ENCODE data around the gene XK. TPM values are rescaled to one million over a fixed set of nuclear protein-coding genes. Genes with fewer than 3 reads are reported as not detected.

Gene XK
- total RNA-seq, 4 donors from 2014 or later: 1.1 to 2.3 (median 1.7) TPM

GRCh38 chrX:37776283-37776986 lies 90.8 kb downstream of the XK start:
- DNase-seq (ENCODE audit: low spot score in 2 of 2): no peak
- Histone ChIP-seq H3K27me3 (no peaks in the 10 kb centered on the region), H3K9me3 (no peaks in the 10 kb centered on the region), H3K36me3 (no peaks in the 10 kb centered on the region), H3K27ac (no peak overlapping the region), H3K4me3 (no peak overlapping the region), H3K4me1 (no peaks in the 10 kb centered on the region)
- no peak for TF ChIP-seq POLR2AphosphoS5 (IDR thresholded peaks at IDR 0.05)
- no peak for TF ChIP-seq POLR2A (IDR thresholded peaks at IDR 0.05)
- no peak for TF ChIP-seq CTCF (IDR thresholded peaks at IDR 0.05)
- TF ChIP-seq EP300 (IDR thresholded peaks at IDR 0.05): no peak

GRCh38 chrX:37776987-37777325 lies 91.4 kb downstream of the XK start:
- WGBS: 56% methylated on average over 2 of the region's 2 CpGs
- Histone ChIP-seq H3K36me3 (no peaks in the 10 kb centered on the region), H3K27ac (no peak overlapping the region), H3K4me1 (no peaks in the 10 kb centered on the region), H3K9me3 (no peaks in the 10 kb centered on the region), H3K27me3 (no peaks in the 10 kb centered on the region), H3K4me3 (no peak overlapping the region)
- no peak for TF ChIP-seq CTCF (IDR thresholded peaks at IDR 0.05)
- TF ChIP-seq POLR2AphosphoS5 (IDR thresholded peaks at IDR 0.05): no peak
- no peak for TF ChIP-seq EP300 (IDR thresholded peaks at IDR 0.05)
- TF ChIP-seq POLR2A (IDR thresholded peaks at IDR 0.05): no peak
- DNase-seq (ENCODE audit: low spot score in 2 of 2): no peak

DNA sequence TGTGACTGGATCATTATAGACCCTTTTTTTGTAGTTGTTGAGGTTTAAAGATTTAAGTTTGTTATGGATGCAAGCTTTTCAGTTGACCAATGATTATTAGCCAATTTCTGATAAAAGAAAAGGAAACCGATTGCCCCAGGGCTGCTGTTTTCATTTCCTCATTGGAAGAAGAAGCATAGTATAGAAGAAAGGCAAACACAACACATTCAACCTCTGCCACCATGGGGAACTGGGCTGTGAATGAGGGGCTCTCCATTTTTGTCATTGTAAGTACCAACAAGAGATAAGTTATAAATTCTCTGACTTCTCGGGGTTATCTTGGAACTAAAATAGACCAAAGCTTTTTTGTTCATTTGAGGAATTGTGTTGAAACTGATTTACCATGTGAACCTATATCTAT lies 94.3 kb downstream of the XK start, which contains the start of gene CYBB:
Gene CYBB, plus strand, starts transcription at position 203 of the 400 bp plus-strand sequence. Its CDS starts 19 bp downstream, at position 222.
- WGBS: 73% methylated on average over 2 of the region's 2 CpGs
- no peak within 1 kb of the TSS for H3K27ac ChIP-seq

DNA sequence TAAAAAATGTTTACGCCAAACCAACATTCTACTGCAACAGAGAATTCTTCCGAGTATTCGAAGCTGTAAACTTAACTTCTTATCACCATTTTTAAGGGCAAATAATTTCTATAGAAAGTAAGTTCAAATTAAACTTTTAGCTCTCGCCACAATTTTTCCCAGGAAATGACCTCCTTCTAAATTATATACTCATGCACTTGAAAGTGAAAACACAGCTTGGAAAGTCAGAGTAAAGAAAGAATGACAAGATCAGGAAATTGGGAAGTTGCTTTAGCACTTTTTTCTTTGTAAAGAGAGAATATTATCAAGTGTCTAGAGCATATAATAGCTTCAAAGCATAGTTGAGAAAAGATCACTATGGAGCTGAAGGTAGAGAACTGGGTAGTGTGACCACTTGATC lies 95.5 kb downstream of the XK start:
- no peak overlapping the region for H3K27ac ChIP-seq
- no peak for TF ChIP-seq POLR2AphosphoS5 (IDR thresholded peaks at IDR 0.05)
- TF ChIP-seq POLR2A (IDR thresholded peaks at IDR 0.05): no peak
- TF ChIP-seq CTCF (IDR thresholded peaks at IDR 0.05): no peak
- TF ChIP-seq EP300 (IDR thresholded peaks at IDR 0.05): no peak
- no peaks in the 10 kb centered on the region for H3K27me3 ChIP-seq
- H3K9me3 ChIP-seq: no peaks in the 10 kb centered on the region
- no peaks in the 10 kb centered on the region for H3K4me1 ChIP-seq
- DNase-seq (ENCODE audit: low spot score in 2 of 2): no peak
- 92% methylated on average over 4 of the region's 4 CpGs for WGBS
- H3K36me3 ChIP-seq: no peaks in the 10 kb centered on the region
- no peak overlapping the region for H3K4me3 ChIP-seq

More for the DNA sequence above, 94.3 kb downstream of the XK start, which contains the start of gene CYBB:
- DNase-seq (ENCODE audit: low spot score in 2 of 2): no peak
- Histone ChIP-seq H3K27me3 (no peaks in the 10 kb centered on the region), H3K4me3 (no peak within 1 kb of the TSS), H3K36me3 (no peaks in the 10 kb centered on the region), H3K9me3 (no peaks in the 10 kb centered on the region), H3K4me1 (no peaks in the 10 kb centered on the region)
- TF ChIP-seq POLR2A (IDR thresholded peaks at IDR 0.05) (no peak), EP300 (IDR thresholded peaks at IDR 0.05) (no peak), CTCF (IDR thresholded peaks at IDR 0.05) (no peak), POLR2AphosphoS5 (IDR thresholded peaks at IDR 0.05) (no peak)

Other genes starting within 250 kb of the XK start
- gene LANCL3, start 114.1 kb upstream of the XK start, total RNA-seq: 1 to 10 TPM; 1.8 to 3.2 (median 2.5) TPM
- gene CYBB, start 94.3 kb downstream of the XK start, total RNA-seq: 1 to 10 TPM in 3 of 4 donors, under 1 TPM in 1; 0.73 to 3.7 (median 2.6) TPM
- 10 to 100 TPM; 10.5 to 16.9 (median 11.1) TPM for gene DYNLT3, start 161.8 kb downstream of the XK start, total RNA-seq